GM21619 (cell line): ENCODE results near the gene RPE.

ENCODE experiments used
- ATAC-seq: cut with Tn5 transposase; IDR thresholded peaks from one replicate; pipeline ENCODE4 v1.9.1; 2021; ENCODE audit not compliant: unreplicated experiment

The RPE gene

GRCh38 chr2:210000464-210001324, 1.7 kb upstream of the RPE start:
- ATAC-seq: no peak

- no peak for ATAC-seq
Measured at GRCh38 chr2:210003359-210003758, 921 bp downstream of the RPE start.

GRCh38 chr2:210004881-210005280, 2.4 kb downstream of the RPE start:
- ATAC-seq: no peak

GRCh38 chr2:210007895-210008294, 5.5 kb downstream of the RPE start:
- ATAC-seq: peak; percentile 40

GRCh38 chr2:210009126-210009525, 6.7 kb downstream of the RPE start:
- no peak for ATAC-seq

GRCh38 chr2:210009896-210010295, 7.5 kb downstream of the RPE start:
- ATAC-seq: no peak

GRCh38 chr2:210020138-210020537, 17.7 kb downstream of the RPE start:
- no peak for ATAC-seq

GRCh38 chr2:210022824-210023223, 20.4 kb downstream of the RPE start:
- ATAC-seq: no peak

- no peak for ATAC-seq
Measured at GRCh38 chr2:210027608-210028007, 25.2 kb downstream of the RPE start.

GRCh38 chr2:210028178-210028577, 25.7 kb downstream of the RPE start:
- no peak for ATAC-seq

- ATAC-seq: no peak
Measured at GRCh38 chr2:210034087-210034683, 31.7 kb downstream of the RPE start.

- ATAC-seq: no peak
Measured at GRCh38 chr2:210035679-210036078, 33.2 kb downstream of the RPE start.

GRCh38 chr2:210038078-210038477, 35.6 kb downstream of the RPE start:
- no peak for ATAC-seq

GRCh38 chr2:210046851-210047500, 44.5 kb downstream of the RPE start:
- ATAC-seq: no peak

GRCh38 chr2:210049831-210050230, 47.4 kb downstream of the RPE start:
- no peak for ATAC-seq

GRCh38 chr2:210050885-210051284, 48.4 kb downstream of the RPE start:
- no peak for ATAC-seq

GRCh38 chr2:210054696-210055095, 52.3 kb downstream of the RPE start:
- ATAC-seq: no peak

GRCh38 chr2:210055825-210056224, 53.4 kb downstream of the RPE start:
- no peak for ATAC-seq

- no peak for ATAC-seq
Measured at GRCh38 chr2:210063306-210063705, 60.9 kb downstream of the RPE start.
